ENCODE measurements around the gene SLC35A1.

DNA sequence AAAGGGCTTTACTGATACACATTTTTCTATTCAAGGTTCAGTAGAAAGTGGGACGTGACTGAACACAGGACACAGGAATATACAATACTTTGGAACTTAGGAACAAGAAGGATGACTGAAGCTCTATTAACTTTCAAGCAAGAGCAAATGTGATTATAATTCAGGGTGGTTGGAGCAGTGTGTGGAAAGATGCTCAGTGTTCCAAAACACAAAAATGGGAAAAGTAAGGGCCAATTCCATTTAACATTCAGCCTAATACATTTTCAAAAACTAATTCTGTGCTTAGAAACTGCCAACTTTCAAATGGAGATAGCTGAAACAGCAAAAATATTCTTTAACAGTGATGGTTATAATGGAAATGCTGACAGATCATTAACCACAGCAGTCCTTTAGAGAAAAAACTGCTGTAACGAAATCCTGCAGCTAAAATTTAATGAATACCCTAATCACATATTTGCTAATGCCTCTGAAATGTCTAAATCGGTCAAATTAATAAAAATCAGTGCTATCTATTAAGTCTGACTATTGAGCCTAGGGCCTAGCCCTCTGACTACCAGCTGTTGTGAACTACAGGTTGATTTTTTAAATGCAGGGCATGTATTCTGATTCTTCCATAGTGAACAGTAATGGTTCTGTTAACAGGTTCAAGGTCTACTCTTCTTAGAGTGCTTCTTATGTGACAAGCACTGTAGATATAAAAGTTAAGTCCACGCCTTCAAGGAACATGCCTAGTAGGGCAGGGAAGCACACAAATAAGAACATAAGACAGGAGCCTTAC lies 71.1 kb downstream of the SLC35A1 start:
- TF ChIP-seq POLR2A (IDR thresholded peaks at IDR 0.05; ENCODE audit: low read depth, low read length): no peak
- TF ChIP-seq POLR2AphosphoS5 (IDR thresholded peaks at IDR 0.05; ENCODE audit: low read depth, low read length): no peak
- TF ChIP-seq TAF1 (IDR thresholded peaks at IDR 0.05; ENCODE audit: borderline replicate concordance, low read depth, low read length): no peak

All from GM12892 (cell line).